NCI-H82 (cell line): ENCODE data around the gene RPL28.

ENCODE experiments used
- DNase-seq: peaks from one replicate; lab custom pipeline; 2025; lab: John Stamatoyannopoulos, UW

Gene RPL28

GRCh38 chr19:55353803-55354697, 31.7 kb upstream of the RPL28 start:
- peak; percentile 77 for DNase-seq

GRCh38 chr19:55354698-55355212, 31.0 kb upstream of the RPL28 start, which contains the start of gene COX6B2:
Gene COX6B2 (minus strand): TSS chr19:55354719. CDS start chr19:55354521, 198 bp downstream.
- no peak for DNase-seq

- peak; percentile 60 for DNase-seq
These were observed 30.4 kb upstream of the RPL28 start for GRCh38 chr19:55355213-55355821.

GRCh38 chr19:55358493-55358892, 27.2 kb upstream of the RPL28 start:
- no peak for DNase-seq

- no peak for DNase-seq
These were observed 26.5 kb upstream of the RPL28 start for GRCh38 chr19:55358943-55359908.

GRCh38 chr19:55360902-55361301, 24.8 kb upstream of the RPL28 start:
- no peak for DNase-seq

- no peak for DNase-seq
These were observed 23.4 kb upstream of the RPL28 start for GRCh38 chr19:55362174-55362989.

GRCh38 chr19:55362990-55363716, 22.6 kb upstream of the RPL28 start, which contains the start of gene GARIN5B:
Gene GARIN5B (minus strand): TSS chr19:55363260. CDS start chr19:55363066, 194 bp downstream.
- DNase-seq: no peak

GRCh38 chr19:55365245-55365644, 20.5 kb upstream of the RPL28 start:
- DNase-seq: no peak

- no peak for DNase-seq
These were observed 19.8 kb upstream of the RPL28 start for GRCh38 chr19:55365964-55366363.

GRCh38 chr19:55366790-55367189, 18.9 kb upstream of the RPL28 start:
- no peak for DNase-seq

GRCh38 chr19:55368106-55368505, 17.6 kb upstream of the RPL28 start:
- DNase-seq: no peak

- peak; percentile 37 for DNase-seq
These were observed 16.8 kb upstream of the RPL28 start for GRCh38 chr19:55368701-55369563.

- DNase-seq: peak; percentile 82
These were observed 16.0 kb upstream of the RPL28 start for GRCh38 chr19:55369653-55370304.

- no peak for DNase-seq
These were observed 15.3 kb upstream of the RPL28 start, which contains the start of gene IL11 for GRCh38 chr19:55370305-55370988. Gene IL11 (minus strand): TSS chr19:55370463. CDS start chr19:55370310, 153 bp downstream.

GRCh38 chr19:55372316-55373081, 13.2 kb upstream of the RPL28 start:
- no peak for DNase-seq
